Lung (tissue), 12 donors: ENCODE measurements around the gene AP2A2. TPM values are rescaled to one million over a fixed set of nuclear protein-coding genes. Genes with fewer than 3 reads are reported as not detected.

Experiments used
- ATAC-seq: fragments of 200-7000 bp; cut with Tn5 transposase; one replicate; pipeline ENCODE4 v1.9.1; 2020; ENCODE audit warnings: moderate number of reproducible peaks; ENCODE audit not compliant: insufficient read depth, low FRiP score
- DNase-seq, 3 donors: peaks; one replicate each; pipeline ENCODE4 v3.0.0-alpha.2; 2013 to 2017
- H3K27ac ChIP-seq, 2 donors: one replicate each; pipeline ENCODE4 v1.5.1; 2013; ENCODE audit warnings: mild to moderate bottlenecking in 2 of 2, moderate library complexity in 2 of 2, control low read depth in 1 of 2, inconsistent platforms in 1 of 2, low read depth in 1 of 2, low read length in 1 of 2
- H3K27me3 ChIP-seq, 3 donors: one replicate each; pipeline ENCODE4 v1.5.1; 2013; ENCODE audit warnings: low read length in 2 of 3; ENCODE audit not compliant: control insufficient read depth in 3 of 3, insufficient read depth in 3 of 3
- H3K36me3 ChIP-seq, 4 donors: one replicate each; pipeline ENCODE4 v1.5.1; 2013; ENCODE audit warnings: low read length in 4 of 4, mild to moderate bottlenecking in 1 of 4, moderate library complexity in 1 of 4; ENCODE audit not compliant: control insufficient read depth in 4 of 4, insufficient read depth in 4 of 4
- H3K4me1 ChIP-seq, 5 donors: one replicate each; pipeline ENCODE4 v1.5.1; 2013; ENCODE audit warnings: low read length in 5 of 5, mild to moderate bottlenecking in 2 of 5, moderate library complexity in 1 of 5; ENCODE audit not compliant: control insufficient read depth in 5 of 5, insufficient read depth in 5 of 5
- H3K4me3 ChIP-seq: one replicate; pipeline ENCODE4 v1.5.1; 2013; ENCODE audit warnings: mild to moderate bottlenecking, control low read depth, moderate library complexity
- H3K9ac ChIP-seq, 2 donors: one replicate each; pipeline ENCODE4 v1.5.1; 2013; ENCODE audit warnings: low read length in 2 of 2, control low read depth in 1 of 2; ENCODE audit not compliant: insufficient read depth in 1 of 2
- H3K9me3 ChIP-seq, 4 donors: one replicate each; pipeline ENCODE4 v1.5.1; 2013; ENCODE audit warnings: low read length in 3 of 4, mild to moderate bottlenecking in 1 of 4, moderate library complexity in 1 of 4; ENCODE audit not compliant: control insufficient read depth in 4 of 4, insufficient read depth in 3 of 4
- CTCF ChIP-seq: IDR thresholded peaks from 2 replicates; pipeline ENCODE4 v1.5.1; 2012; ENCODE audit warnings: mild to moderate bottlenecking; ENCODE audit errors: control extremely low read depth, extremely low read depth
- WGBS, 2 donors: extraction: QIAGEN DNeasy Blood & Tissue Kit; methylation state at CpG; one replicate each; pipeline ENCODE4 v1.1.7; 2013; 5-methylcytosine and 5-hydroxymethylcytosine counted together
- polyA plus RNA-seq, 2 donors: library from polyadenylated mRNA; stranded (reverse); fragments of 200-250 nt; gene quantifications; one replicate each; pipeline ENCODE4 v1.2.1, GENCODE V29; 2013
- total RNA-seq, 2 donors: library from RNA; depleted of rRNA in 1 of 2; stranded (reverse); fragments of >200 nt in 1 of 2; gene quantifications; one replicate each; pipeline ENCODE4 v1.2.1, GENCODE V29; 2014 to 2021
- donor health status: control.
- donor health status: control.
- donor health status: Bipolar disorder and iron deficiency.
- donor health status: healthy.
- donor health status: DM: yes; HTN: yes; CAD: no.

The AP2A2 gene
- total and polyA plus RNA-seq, 4 donors = 33.8 to 93.2 (median 54.4) TPM

GRCh38 chr11:1054143-1055108 is 128.8 kb downstream of the AP2A2 start:
- no peak for ATAC-seq
- H3K27me3 ChIP-seq = no peaks in the 10 kb centered on the region
- H3K36me3 ChIP-seq = no peaks in the 10 kb centered on the region
- WGBS, 2 donors = 50 to 69% methylated on average over 23 to 25 of the region's 25 CpGs
- H3K27ac ChIP-seq = no peak overlapping the region
- H3K4me1 ChIP-seq = peaks cover 0 to 12% (median 0%) of the 10 kb centered on the region in 5 donors
- no peak for TF ChIP-seq CTCF
- no peaks in the 10 kb centered on the region for H3K9me3 ChIP-seq
- DNase-seq = peak in 1 of 3 donors; percentile 10
- no peak overlapping the region for H3K4me3 ChIP-seq
- no peak overlapping the region for H3K9ac ChIP-seq

- 91 to 92% methylated on average over 17 of the region's 17 CpGs for WGBS, 2 donors
- Histone ChIP-seq H3K36me3 (no peaks in the 10 kb centered on the region), H3K4me3 (no peak overlapping the region), H3K4me1 (peaks cover 0 to 12% (median 0%) of the 10 kb centered on the region in 5 donors), H3K9me3 (no peaks in the 10 kb centered on the region), H3K27me3 (no peaks in the 10 kb centered on the region), H3K9ac (no peak overlapping the region), H3K27ac (no peak overlapping the region)
- ATAC-seq (no peak), DNase-seq (no peak)
- no peak for TF ChIP-seq CTCF
Measured at GRCh38 chr11:1055109-1055703, 129.5 kb downstream of the AP2A2 start.

DNA sequence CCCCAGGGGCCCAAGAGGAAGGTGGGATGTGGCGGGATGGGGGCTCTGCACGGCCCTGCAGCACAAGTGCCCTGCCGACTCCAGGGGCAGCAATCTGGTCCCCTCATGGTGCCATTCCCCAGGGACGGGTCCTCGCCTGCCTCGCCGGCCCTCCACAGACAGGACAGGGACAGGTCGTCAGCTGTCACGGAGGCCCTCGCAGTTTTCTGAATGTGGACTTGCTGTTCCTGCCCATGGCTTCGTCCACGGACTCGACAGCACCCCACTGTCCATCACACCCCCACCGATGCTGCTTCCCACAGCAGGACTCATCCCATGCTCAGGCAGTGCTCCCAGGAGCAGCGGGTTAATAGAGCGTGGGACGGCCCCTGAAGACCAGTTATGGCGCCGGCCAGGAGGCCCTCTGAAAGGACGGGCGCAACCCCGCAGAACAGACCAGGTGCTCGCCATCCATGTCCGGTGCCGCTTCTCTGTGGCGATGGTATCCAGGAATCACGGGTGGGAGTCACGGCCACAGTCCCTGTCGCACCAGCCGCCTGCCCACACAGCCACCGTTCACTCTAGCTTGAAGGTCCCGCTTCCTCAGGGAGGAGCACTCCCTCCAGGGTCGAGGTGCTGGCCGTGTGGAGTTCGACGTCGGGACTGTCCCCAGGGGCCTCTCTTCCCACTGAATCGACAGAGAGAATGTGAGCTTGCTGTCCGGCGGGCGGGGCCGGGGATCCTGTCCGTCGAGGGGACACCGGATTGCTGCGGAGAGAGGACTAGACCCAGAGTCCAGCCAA is 130.5 kb downstream of the AP2A2 start:
- no peak for ATAC-seq
- no peak for TF ChIP-seq CTCF
- H3K9ac ChIP-seq = no peak overlapping the region
- no peaks in the 10 kb centered on the region for H3K27me3 ChIP-seq
- H3K9me3 ChIP-seq = no peaks in the 10 kb centered on the region
- no peak overlapping the region for H3K27ac ChIP-seq
- WGBS, 2 donors = 83 to 87% methylated on average over 46 of the region's 46 CpGs
- H3K36me3 ChIP-seq = no peaks in the 10 kb centered on the region
- H3K4me1 ChIP-seq = peaks cover 0 to 12% (median 0%) of the 10 kb centered on the region in 5 donors
- no peak for DNase-seq
- no peak overlapping the region for H3K4me3 ChIP-seq
